NT2/D1 (cell line): ENCODE data around the gene OR52N5.

Experiments used
- SUZ12 ChIP-seq: IDR thresholded peaks from 2 replicates; pipeline ENCODE4 v1.6.1; 2011; ENCODE audit not compliant: insufficient read length, insufficient read depth; ENCODE audit errors: extremely low read depth
- YY1 ChIP-seq: IDR thresholded peaks from 2 replicates; pipeline ENCODE4 v1.6.1; 2011; ENCODE audit not compliant: insufficient read length, insufficient read depth
- ZNF274 ChIP-seq: IDR thresholded peaks from 2 replicates; pipeline ENCODE4 v1.6.1; 2011; ENCODE audit warnings: mild to moderate bottlenecking, low read depth, low read length

DNA sequence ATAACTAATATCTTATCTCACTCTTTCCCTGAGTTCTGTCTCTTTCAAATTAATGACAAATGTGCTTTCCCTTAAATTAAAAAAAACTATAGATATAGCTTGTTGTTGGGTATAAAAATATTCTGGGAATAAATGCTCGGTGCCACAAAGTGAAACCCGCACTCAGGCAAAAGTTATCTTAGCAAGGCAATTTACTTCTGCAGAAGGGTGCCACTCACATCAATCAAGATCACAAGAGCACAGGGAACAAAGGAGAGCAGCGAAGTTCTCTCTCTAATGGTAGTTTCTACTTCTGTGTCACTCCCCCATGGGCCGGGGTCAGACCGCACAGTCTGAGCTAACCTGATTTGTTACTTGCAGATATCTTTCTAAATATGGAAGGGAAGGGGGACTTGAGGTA, 20.8 kb upstream of the OR52N5 start:
- TF ChIP-seq YY1, result no peak
- no peak for TF ChIP-seq ZNF274
- TF ChIP-seq SUZ12, result no peak
